ENCODE results near the gene PJA1.

- TF ChIP-seq, protein P1, sequence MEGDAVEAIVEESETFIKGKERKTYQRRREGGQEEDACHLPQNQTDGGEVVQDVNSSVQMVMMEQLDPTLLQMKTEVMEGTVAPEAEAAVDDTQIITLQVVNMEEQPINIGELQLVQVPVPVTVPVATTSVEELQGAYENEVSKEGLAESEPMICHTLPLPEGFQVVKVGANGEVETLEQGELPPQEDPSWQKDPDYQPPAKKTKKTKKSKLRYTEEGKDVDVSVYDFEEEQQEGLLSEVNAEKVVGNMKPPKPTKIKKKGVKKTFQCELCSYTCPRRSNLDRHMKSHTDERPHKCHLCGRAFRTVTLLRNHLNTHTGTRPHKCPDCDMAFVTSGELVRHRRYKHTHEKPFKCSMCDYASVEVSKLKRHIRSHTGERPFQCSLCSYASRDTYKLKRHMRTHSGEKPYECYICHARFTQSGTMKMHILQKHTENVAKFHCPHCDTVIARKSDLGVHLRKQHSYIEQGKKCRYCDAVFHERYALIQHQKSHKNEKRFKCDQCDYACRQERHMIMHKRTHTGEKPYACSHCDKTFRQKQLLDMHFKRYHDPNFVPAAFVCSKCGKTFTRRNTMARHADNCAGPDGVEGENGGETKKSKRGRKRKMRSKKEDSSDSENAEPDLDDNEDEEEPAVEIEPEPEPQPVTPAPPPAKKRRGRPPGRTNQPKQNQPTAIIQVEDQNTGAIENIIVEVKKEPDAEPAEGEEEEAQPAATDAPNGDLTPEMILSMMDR (conservative IDR thresholded peaks at IDR 0.05; ENCODE audit: low read length), result no peak
- TF ChIP-seq EZH2phosphoT487 (IDR thresholded peaks at IDR 0.05; ENCODE audit: borderline replicate concordance), result no peak
Observed at GRCh38 chrX:69185886-69186285, 20.6 kb upstream of the PJA1 start.

Measured in Loucy (cell line).